Middle frontal gyrus (tissue), 1 donor: ENCODE measurements around the gene SUMO3.

Experiments
- DNase-seq: peaks from one replicate; pipeline ENCODE4 v3.0.0-alpha.2; 2015; ENCODE audit warnings: low spot score; ENCODE audit errors: extremely low spot score

Gene SUMO3

DNA sequence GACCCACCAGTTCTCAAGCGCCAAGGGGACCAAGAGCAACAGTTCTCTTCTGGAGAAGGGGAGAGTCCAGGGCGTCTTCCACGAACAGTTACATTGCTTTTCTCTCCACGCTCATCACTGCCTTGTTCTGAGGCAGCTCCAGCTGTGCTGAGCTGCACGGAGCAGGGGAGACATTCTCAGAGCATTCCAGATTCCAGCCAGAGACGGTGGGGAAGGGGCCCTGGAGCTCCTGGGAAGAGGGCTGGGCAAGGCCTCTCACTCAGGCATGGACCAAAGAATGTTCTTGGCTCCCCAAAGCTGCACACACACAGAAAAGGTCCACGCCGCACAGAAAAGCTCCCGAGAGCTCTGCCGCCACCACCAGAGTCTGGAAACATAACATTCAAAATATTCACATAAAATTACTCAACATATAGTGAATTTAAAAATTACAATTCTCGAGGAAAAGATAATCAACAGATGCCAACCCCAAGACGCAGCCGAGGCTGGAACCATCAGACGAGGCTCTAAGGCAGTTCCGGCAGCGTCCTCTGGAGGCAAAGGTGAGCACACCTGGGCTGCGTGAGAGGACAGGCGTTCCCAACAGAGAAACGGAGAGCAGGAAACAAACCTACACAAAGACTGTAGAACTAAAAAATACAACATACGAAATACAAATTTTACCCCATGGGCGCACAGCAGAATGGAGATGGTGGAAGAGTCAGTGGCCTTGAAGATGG, 56.7 kb downstream of the SUMO3 start:
- DNase-seq, result no peak

DNA sequence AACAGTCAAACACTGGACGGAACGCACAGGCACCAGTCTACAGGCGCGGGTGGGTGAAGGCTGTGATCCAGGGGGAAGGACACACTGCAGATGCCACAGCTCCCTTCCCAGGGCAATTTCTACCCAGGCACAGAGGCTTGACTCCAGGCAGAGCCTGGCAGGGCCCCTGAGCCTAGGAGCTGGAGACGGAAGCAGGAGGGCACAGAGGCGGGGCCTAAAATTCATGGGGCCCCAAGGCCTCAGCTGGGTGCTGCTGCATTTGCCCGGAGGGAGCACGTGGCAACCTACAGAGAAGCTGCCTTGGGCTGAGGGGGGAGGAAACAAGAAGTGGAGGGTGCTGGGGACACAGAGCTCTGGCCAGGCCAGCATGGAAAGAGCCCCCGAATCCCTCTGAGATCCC, 57.5 kb downstream of the SUMO3 start:
- DNase-seq, result no peak

DNA sequence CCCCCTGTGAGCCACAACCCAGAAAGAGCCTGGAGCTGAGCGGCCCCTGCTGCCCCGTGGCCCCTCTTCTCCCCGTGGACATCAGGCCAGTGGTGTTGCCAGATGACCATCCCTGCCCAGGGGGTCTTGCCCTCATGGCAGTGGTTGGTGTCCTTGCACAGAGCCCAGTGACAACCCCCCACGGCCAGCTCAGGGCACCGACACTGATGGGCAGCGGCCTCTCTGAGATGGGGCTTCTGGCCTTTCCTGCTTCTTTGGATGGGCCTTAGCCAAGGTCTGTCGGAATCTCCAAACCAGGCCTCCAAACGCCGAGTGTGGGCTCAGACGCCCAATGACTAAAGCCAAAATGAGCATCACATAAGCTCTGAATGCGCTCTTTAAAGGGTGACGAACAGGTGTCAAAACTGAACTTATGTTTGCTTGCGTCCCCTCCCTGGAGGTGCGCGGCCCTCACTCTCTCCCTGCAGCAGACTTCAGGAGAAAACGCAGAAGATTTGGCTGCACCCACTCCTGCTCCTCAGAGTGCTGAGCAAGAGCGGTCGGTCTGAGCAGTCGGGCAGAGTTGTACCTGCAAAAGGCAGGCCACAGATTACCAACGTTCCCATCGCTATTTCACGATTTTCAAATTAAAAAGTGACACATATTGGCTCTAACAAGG, 58.1 kb downstream of the SUMO3 start:
- DNase-seq, result no peak

DNA sequence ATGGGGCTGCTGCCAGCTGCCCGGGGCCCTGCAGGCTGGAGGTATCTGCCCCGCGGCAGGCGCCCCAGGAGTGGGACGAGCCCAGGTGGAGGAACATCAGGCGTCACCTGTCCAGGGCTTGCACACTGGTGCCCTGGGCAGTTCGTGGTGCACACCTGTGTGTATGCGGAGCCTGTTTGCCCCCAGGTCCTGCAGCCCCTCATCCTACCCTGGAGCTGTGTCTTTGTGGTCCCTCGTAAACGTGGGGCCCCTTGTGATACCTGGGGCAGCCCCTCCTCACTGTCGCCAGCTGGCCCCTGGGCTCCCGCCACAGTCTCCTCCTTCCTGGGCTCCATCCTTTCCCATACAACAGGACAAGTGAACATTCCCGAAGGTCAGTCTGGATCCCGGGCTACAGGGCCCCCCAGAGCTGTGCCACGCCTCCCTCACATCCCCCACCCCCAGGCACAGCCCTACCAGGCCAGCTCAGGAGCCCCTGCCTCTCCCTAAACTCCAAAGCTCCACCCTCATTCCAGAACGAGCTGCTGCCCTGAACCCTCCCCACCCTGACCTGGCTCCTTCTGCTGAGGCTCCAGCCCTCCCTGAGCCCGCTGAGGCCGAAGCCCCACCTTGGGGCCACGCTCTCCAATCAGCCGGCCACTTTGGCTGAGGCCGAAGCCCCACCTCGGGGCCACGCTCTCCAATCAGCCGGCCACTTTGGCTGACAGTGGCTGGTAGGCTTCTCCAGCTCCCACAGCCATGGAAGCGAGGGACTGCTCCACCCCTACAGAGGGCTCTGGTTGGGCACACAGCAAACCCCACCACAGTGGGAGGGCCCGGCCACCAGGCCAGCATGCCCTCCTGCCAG, 58.9 kb downstream of the SUMO3 start:
- DNase-seq, result no peak

DNA sequence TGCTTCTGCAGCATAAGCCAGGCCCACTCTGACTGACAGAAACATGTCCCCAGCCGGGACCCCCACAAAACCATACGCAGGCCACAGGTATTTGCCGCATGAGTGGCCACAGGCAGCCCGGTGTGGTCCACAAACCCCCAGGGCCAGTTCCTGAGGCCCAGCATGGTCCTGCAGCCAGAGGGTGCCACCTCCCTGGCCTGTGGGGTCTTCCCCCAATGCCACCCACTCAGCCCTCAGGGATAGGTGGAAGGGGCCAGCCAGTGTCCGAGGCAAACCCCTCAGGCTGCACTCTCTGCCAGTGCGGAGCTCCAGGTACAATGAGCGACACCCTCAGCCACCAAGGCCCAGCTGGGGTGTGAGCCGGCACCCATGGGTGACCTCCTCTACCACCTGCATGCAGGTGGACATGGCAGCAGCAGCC, 59.7 kb downstream of the SUMO3 start:
- no peak for DNase-seq

DNA sequence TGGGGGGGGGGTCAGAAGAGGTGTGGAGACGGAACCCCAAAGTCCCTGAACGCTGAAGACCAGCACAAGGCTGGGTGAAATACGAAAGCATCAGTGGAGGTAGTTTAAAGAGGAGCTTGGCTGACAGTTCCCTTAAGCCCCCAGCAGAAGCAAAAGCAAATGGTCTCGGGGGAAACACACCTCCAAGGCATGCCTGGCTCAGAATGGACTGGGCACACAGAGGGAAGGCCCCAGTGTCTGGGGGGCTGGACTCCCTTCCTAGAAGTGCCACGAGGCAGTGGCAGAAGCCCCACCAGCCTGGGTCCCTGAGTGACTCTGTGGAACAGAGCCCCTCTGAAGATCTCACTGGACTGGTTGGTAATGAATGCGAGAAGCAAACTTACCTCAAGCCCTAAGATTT, 60.1 kb downstream of the SUMO3 start:
- DNase-seq, result no peak

DNA sequence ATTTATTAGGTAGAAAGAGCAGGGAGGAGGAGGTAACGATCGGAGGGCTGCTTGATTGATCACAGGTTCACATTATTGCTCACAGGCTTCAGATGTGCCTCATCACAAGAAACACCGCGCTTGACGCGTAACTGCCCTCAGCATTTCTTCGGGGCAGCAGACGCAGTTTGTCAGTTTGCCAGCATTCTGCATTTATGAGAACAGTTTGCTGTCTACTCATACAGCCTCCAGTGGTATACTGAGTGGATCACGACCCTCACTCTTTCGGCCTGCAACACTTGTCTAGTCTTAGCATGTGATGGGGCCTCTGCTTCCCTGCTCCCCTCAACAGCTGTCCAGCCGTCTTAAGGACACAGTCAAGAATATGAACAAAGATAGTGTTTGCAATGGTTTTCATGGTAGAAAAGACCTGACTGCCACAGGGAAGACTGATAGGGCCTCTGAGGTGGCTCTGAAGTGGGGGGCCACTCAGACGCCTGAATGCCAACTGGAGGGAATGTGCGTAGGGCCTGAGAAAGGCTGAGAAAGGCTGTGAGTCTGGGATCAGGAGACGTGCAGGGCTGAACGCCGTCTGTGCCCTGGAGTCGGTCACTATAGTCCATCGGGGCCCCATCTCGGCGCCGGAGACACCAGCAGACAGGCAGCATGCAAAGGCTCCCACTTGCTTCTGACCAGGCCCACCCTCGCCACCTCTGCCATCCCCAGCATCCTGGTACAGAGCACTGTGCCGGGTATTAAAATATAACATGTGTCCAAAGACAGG, 61.3 kb downstream of the SUMO3 start:
- DNase-seq, result no peak
